Lung (tissue), 12 donors: ENCODE data around the gene DUSP21. TPM values are rescaled to one million over a fixed set of nuclear protein-coding genes. Genes with fewer than 3 reads are reported as not detected.
"Not testable (repeated sequence)": the region's sequence is repeated elsewhere in the genome, so short reads cannot be mapped to it uniquely, and the experiment has no call there.

Experiments
- ATAC-seq: fragments of 200-7000 bp; cut with Tn5 transposase; one replicate; pipeline ENCODE4 v1.9.1; 2020; ENCODE audit warnings: moderate number of reproducible peaks; ENCODE audit not compliant: insufficient read depth, low FRiP score
- DNase-seq, 3 donors: peaks; one replicate each; pipeline ENCODE4 v3.0.0-alpha.2; 2013 to 2017
- H3K27ac ChIP-seq, 2 donors: one replicate each; pipeline ENCODE4 v1.5.1; 2013; ENCODE audit warnings: mild to moderate bottlenecking in 2 of 2, moderate library complexity in 2 of 2, control low read depth in 1 of 2, inconsistent platforms in 1 of 2, low read depth in 1 of 2, low read length in 1 of 2
- H3K27me3 ChIP-seq, 3 donors: one replicate each; pipeline ENCODE4 v1.5.1; 2013; ENCODE audit warnings: low read length in 2 of 3; ENCODE audit not compliant: control insufficient read depth in 3 of 3, insufficient read depth in 3 of 3
- H3K36me3 ChIP-seq, 4 donors: one replicate each; pipeline ENCODE4 v1.5.1; 2013; ENCODE audit warnings: low read length in 4 of 4, mild to moderate bottlenecking in 1 of 4, moderate library complexity in 1 of 4; ENCODE audit not compliant: control insufficient read depth in 4 of 4, insufficient read depth in 4 of 4
- H3K4me1 ChIP-seq, 5 donors: one replicate each; pipeline ENCODE4 v1.5.1; 2013; ENCODE audit warnings: low read length in 5 of 5, mild to moderate bottlenecking in 2 of 5, moderate library complexity in 1 of 5; ENCODE audit not compliant: control insufficient read depth in 5 of 5, insufficient read depth in 5 of 5
- H3K4me3 ChIP-seq: one replicate; pipeline ENCODE4 v1.5.1; 2013; ENCODE audit warnings: mild to moderate bottlenecking, control low read depth, moderate library complexity
- H3K9ac ChIP-seq, 2 donors: one replicate each; pipeline ENCODE4 v1.5.1; 2013; ENCODE audit warnings: low read length in 2 of 2, control low read depth in 1 of 2; ENCODE audit not compliant: insufficient read depth in 1 of 2
- H3K9me3 ChIP-seq, 4 donors: one replicate each; pipeline ENCODE4 v1.5.1; 2013; ENCODE audit warnings: low read length in 3 of 4, mild to moderate bottlenecking in 1 of 4, moderate library complexity in 1 of 4; ENCODE audit not compliant: control insufficient read depth in 4 of 4, insufficient read depth in 3 of 4
- WGBS, 2 donors: extraction: QIAGEN DNeasy Blood & Tissue Kit; methylation state at CpG; one replicate each; pipeline ENCODE4 v1.1.7; 2013; 5-methylcytosine and 5-hydroxymethylcytosine counted together
- polyA plus RNA-seq, 2 donors: library from polyadenylated mRNA; stranded (reverse); fragments of 200-250 nt; gene quantifications; one replicate each; pipeline ENCODE4 v1.2.1, GENCODE V29; 2013
- total RNA-seq, 2 donors: library from RNA; depleted of rRNA in 1 of 2; stranded (reverse); fragments of >200 nt in 1 of 2; gene quantifications; one replicate each; pipeline ENCODE4 v1.2.1, GENCODE V29; 2014 to 2021
- TF ChIP-seq, protein P1 (sequence below): IDR thresholded peaks from 2 replicates; pipeline ENCODE4 v1.5.1; 2012; ENCODE audit warnings: mild to moderate bottlenecking; ENCODE audit errors: control extremely low read depth, extremely low read depth
- donor health status: control.
- donor health status: control.
- donor health status: Bipolar disorder and iron deficiency.
- donor health status: healthy.
- donor health status: DM: yes; HTN: yes; CAD: no.

The DUSP21 gene
- total and polyA plus RNA-seq, 4 donors = not detected

DNA sequence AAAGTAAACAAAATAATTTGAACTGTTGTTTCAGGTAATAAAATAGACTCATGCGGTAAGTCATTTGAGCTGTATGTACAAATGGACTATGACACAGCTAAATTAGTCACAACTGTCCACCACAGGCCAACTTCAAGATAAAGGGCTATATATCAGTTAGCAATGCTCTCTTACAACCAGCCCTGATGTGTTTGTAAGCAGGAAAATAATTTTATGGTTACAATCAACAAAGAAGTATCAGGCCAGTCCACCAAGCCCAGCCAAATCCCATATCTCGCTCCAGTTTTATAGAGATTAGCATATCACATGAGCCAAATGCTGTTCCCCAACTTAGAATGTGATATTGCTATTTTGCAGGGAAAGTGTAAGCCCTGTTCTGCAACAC lies 511 bp upstream of the DUSP21 start:
- H3K27ac ChIP-seq = no peak overlapping the region
- peak in 2 of 3 donors; percentile 20 to 42 for DNase-seq
- no peak for ATAC-seq
- peaks cover 0 to 18% (median 3%) of the 10 kb centered on the region in 3 donors for H3K27me3 ChIP-seq
- no peak overlapping the region for H3K9ac ChIP-seq
- no peaks in the 10 kb centered on the region for H3K4me1 ChIP-seq
- H3K4me3 ChIP-seq = no peak overlapping the region
- TF ChIP-seq, protein P1, sequence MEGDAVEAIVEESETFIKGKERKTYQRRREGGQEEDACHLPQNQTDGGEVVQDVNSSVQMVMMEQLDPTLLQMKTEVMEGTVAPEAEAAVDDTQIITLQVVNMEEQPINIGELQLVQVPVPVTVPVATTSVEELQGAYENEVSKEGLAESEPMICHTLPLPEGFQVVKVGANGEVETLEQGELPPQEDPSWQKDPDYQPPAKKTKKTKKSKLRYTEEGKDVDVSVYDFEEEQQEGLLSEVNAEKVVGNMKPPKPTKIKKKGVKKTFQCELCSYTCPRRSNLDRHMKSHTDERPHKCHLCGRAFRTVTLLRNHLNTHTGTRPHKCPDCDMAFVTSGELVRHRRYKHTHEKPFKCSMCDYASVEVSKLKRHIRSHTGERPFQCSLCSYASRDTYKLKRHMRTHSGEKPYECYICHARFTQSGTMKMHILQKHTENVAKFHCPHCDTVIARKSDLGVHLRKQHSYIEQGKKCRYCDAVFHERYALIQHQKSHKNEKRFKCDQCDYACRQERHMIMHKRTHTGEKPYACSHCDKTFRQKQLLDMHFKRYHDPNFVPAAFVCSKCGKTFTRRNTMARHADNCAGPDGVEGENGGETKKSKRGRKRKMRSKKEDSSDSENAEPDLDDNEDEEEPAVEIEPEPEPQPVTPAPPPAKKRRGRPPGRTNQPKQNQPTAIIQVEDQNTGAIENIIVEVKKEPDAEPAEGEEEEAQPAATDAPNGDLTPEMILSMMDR = no peak
- no peaks in the 10 kb centered on the region for H3K9me3 ChIP-seq
- 85 to 95% methylated on average over 2 of the region's 2 CpGs for WGBS, 2 donors
- H3K36me3 ChIP-seq = no peaks in the 10 kb centered on the region

DNA sequence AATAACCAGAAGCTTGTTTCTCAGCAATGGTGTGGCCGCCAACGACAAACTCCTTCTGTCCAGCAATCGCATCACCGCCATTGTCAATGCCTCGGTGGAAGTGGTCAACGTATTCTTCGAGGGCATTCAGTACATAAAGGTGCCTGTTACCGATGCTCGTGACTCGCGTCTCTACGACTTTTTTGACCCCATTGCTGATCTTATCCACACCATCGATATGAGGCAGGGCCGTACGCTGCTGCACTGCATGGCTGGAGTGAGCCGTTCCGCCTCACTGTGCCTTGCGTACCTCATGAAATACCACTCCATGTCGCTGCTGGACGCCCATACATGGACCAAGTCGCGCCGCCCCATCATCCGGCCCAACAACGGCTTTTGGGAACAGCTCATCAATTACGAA lies 383 bp downstream of the DUSP21 start:
- Histone ChIP-seq H3K4me1 (no peaks in the 10 kb centered on the region), H3K9me3 (no peaks in the 10 kb centered on the region), H3K27ac (no peak overlapping the region), H3K4me3 (no peak overlapping the region), H3K36me3 (no peaks in the 10 kb centered on the region), H3K9ac (no peak overlapping the region), H3K27me3 (peaks cover 0 to 18% (median 3%) of the 10 kb centered on the region in 3 donors)
- ATAC-seq (no peak), DNase-seq (no peak)
- 95 to 98% methylated on average over 24 to 26 of the region's 26 CpGs for whole genome bisulfite sequencing, 2 donors
- TF ChIP-seq, protein P1 = no peak

DNA sequence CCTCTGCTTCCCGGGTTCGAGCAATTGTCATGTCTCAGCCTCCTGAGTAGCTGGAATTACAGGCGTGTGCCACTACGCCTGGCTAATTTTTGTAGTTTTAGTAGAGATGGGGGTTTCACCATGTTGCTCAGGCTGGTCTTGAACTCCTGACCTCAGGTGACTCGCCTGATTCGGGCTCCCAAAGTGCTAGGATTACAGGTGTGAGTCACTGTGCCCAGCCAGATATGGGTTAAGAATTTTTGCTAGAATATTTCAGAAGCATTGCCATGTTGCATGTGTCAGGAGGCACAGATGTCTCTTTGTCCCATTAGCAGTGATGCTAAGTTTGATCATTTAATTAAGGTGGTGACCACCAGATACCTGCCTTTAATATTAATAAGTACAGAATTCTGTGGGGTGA lies 7.1 kb downstream of the DUSP21 start:
- ATAC-seq, H3K9ac ChIP-seq: not testable (repeated sequence)
- 90 to 94% methylated on average over 6 of the region's 6 CpGs for WGBS, 2 donors

DNA sequence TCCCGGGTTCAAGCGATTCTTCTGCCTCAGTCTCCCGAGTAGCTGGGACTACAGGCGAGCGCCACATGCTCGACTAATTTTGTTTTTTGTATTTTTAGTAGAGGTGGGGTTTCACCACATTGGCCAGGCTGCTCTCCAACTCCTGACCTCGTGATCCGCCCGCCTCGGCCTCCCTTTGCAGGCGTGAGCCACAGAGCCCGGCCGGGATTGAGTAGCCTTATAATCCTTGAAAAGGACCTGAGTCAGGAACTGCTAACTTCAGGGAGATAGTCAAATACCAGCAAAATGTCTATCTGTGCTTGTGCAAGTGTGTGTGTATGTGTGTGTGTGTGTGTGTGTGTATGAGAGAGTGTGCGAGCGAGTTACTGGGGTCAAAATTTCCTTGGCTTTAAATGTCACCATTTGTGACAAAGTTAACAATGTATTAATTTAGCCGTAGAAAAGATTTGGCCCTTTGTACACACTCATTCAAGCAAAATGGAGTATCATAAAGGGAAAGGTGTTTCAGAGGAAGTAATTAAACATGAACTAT lies 27.4 kb downstream of the DUSP21 start:
- H3K36me3 ChIP-seq = peaks cover 0 to 8% (median 0%) of the 10 kb centered on the region in 4 donors
- H3K27me3 ChIP-seq = no peaks in the 10 kb centered on the region
- H3K9me3 ChIP-seq = no peaks in the 10 kb centered on the region
- WGBS, 2 donors = 69 to 76% methylated on average over 13 to 16 of the region's 16 CpGs
- TF ChIP-seq, protein P1 = no peak
- H3K4me3 ChIP-seq = no peak overlapping the region
- ATAC-seq = no peak
- DNase-seq = peak; percentile 14 to 29 (median 15)
- H3K4me1 ChIP-seq = peaks cover 0 to 22% (median 6%) of the 10 kb centered on the region in 5 donors
- peak overlapping the region in 1 of 2 donors; percentile 66 for H3K27ac ChIP-seq
- H3K9ac ChIP-seq = peak overlapping the region in 1 of 2 donors; percentile 76

More for the DNA sequence above, 7.1 kb downstream of the DUSP21 start:
- not testable (repeated sequence) for H3K36me3 ChIP-seq, H3K4me1 ChIP-seq, H3K9me3 ChIP-seq, DNase-seq, H3K27me3 ChIP-seq, H3K4me3 ChIP-seq, H3K27ac ChIP-seq
